Activated naive CD4-positive, alpha-beta T cell (primary cell): ENCODE results near the gene FBLN1.
"Not testable (repeated sequence)": the region's sequence is repeated elsewhere in the genome, so short reads cannot be mapped to it uniquely, and the experiment has no call there.

ENCODE experiments used
- DNase-seq, 4 experiments: peaks; one replicate each; lab custom pipeline; 2025; lab: John Stamatoyannopoulos, UW

The FBLN1 gene

DNA sequence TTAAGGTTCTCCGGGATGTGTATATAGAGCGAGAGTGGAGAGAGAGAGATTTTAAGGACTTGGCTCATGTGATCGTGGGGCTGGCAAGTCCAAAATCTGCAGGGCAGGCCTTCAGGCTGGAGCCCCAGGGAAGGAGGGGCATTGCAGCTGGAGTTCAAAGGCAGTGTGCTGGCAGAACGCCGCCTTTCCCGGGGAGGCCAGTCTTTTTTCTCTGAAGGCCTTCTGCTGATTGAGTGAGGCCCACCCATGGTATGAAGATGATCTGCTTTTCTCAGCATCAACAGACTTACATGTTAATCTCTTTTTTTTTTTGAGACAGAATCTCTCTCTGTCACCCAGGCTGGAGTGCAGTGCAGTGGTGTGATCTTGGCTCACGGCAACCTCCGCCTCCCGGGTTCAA is 25.4 kb downstream of the FBLN1 start:
- DNase-seq: no peak

DNA sequence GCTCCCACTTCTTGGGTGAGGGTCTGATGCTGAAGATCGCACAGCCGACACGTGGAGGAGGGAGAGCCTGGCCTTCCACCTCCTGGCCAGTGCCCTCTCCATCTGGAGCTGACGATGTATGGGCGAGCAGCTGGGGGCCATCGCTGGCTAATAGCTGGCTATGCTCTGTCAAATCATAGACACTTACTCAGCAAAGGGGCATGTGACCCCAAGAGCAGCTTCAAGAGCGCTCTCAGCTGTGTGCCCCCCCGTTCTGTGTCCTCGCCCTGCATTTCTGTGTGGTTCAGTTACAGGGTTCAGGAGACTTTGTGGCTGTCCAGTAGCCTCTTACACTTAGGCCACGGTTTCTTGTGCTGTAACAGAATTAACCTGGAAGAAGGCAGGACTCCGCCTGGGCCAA is 26.4 kb downstream of the FBLN1 start:
- no peak for DNase-seq

DNA sequence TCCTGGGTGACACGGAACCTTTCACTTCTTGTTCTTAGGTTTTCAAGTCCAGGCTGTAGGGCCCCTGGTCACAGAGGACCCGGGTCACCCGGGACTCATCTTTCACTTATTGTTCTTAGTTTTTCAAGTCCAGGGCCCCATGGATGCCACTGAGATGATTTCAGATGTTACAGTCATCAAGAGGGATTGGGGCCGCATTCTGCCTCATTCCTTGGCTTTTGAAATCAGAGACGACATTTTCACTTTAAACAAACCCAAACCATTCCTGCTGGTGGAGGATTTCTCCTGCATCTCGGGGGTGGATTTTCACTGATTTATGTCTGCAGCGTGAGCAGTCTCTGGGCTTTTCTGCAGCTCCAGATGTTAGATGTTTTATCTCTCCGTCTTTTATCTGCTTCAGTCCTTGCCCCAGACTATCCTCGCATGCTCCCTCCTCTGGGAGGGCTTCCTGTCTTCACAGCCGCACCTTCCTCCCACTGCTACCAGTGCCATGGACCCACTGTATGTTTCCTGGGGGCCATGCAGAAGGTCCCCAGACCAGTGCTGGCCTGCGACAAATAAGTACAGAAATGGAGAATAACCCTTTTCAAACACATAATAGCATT is 27.4 kb downstream of the FBLN1 start:
- no peak for DNase-seq

DNA sequence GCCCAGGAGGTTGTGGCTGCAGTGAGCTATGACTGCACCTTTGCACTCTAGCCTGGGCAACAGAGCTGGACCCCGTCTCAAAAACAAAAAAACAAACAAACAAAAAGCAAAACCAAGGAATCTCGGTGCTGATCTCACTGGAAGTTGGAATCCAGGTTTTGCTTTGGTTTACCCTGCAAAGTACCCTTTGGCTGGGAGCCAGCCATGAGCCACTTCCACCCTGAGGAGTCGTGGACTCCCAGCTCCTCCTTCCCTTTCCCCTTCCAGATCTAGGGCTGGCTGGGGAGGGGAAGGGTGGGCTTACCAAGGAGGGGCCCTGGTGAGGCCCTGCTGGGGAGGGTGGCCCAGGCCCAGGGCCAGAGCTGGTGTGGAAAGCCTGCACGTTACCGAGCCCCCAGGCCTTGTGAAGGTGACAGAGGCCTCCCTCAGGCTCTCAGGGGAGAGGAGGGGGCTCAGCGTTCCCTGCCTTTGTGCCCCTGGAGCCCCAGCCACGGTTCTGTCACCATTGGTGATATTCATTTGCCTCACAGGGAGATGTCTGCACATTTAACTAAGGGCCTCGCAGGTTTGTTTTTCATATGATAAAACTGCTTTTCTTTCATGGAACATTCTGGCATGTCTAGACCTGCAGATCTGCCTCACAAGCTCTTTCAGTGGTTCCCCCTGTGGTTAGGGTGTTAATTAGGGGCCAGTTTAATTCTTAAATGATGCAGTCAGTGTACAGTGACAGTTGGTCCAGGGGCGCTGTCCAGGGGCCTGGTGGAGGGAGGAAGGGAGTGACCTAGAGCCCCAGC is 29.0 kb downstream of the FBLN1 start:
- DNase-seq: no peak

DNA sequence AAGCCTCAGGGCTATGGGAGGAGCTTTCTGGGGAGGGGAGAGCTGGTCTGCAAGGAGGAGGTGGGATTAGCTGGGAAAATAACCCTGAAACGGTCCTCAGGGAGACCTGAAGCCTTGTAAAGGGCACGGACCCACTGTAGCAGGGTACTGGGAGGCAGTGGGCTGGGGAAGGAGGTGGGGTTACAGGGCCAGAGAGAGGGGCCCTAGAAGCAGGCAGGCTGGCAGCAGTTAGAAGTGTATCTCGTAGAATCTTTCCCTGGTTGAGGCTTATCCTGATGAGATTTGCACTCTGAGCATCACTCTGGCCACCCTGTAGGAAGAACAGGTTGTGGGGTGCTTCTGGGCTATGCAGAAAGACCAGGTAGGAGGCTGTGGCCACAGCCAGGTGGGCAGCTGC is 29.6 kb downstream of the FBLN1 start:
- no peak for DNase-seq

DNA sequence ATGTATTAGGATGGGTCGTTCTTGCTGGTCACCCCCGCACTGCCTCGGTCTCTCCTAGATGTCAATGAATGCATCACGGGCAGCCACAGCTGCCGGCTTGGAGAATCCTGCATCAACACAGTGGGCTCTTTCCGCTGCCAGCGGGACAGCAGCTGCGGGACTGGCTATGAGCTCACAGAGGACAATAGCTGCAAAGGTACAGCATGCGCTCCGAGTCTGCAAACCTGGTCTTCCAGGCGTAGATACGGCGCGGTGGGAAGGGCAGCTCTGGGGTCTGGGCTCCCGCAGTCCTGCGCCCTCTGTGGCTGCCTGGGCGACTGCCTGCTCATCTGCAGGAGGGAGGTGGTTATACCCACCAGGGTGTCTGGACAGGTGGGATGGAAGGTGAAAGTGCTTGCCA is 31.0 kb downstream of the FBLN1 start:
- no peak for DNase-seq

DNA sequence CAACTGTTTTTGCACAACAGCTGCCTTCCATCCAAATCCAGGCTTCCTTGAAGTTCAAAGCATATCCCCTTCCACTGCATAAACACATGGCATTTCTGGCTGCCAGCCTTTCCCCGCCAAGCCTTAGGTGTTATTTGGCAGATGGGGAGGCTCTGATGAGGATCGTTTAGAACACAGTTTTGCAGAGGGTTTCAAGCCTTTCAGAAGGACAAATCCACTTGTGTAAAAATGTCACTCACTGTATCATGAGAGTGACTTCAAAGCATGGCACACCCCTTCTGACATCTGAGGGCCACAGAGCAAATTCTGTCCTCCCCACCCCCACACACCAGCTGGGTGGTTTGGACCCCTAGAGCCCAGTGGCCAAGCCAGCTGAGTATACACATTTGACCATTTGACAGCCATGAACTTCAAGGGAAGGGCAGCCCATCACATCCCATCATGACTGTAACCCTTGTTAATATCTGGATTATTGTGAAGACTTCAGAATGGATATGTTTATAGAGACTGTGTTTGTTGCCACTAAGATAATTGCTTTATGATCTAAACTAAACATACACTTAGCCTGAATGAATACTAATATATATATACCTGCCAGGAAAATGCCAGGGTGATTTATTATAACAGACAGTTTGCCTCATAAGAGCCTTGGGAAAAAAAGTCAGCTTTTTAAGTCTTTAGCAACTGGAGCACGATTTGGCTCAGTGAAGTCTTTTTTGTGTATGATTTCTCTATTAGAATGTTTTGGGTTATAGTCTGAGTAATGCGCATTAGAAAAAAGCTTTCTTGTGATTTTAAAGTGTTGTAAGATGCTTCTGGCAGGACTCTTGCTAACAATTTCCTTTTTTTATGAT is 31.9 kb downstream of the FBLN1 start:
- DNase-seq: no peak

DNA sequence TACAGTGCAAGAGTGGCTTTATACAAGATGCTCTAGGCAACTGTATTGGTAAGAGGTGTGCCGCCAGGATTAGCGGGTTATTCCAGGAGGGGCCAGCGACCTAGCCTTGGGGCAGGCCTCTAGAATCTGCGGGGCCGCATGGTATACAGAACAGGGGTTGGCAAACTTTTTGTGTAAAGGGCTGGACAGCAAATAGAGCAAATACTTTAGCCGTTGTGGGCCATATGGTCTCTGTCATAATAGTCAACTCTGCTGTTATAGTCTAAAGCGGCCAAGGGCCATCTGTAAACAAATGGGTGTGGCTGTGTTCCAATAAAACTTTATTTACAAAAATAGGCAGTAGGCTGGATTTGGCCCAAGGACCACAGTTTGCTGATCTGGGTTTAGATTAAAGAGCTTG is 32.6 kb downstream of the FBLN1 start:
- DNase-seq: no peak

DNA sequence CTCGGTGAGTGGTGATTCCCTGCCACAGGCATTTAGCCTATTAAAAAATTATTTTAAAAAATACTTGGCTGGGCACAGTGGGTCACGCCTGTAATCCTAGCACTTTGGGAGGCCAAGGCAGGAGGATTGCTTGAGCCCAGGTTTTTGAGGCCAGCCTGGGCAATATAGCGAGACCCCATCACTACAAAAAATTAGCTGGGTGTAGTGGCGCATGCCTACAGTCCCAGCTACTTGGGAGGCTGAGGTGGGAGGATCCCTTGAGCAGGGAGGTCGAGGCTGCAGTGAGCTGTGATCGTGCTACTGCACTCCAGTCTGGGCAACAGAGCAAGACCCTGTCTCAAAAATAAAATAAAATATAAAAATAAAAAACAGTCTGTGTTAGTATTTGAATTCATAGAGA is 33.2 kb downstream of the FBLN1 start:
- not testable (repeated sequence) for DNase-seq

DNA sequence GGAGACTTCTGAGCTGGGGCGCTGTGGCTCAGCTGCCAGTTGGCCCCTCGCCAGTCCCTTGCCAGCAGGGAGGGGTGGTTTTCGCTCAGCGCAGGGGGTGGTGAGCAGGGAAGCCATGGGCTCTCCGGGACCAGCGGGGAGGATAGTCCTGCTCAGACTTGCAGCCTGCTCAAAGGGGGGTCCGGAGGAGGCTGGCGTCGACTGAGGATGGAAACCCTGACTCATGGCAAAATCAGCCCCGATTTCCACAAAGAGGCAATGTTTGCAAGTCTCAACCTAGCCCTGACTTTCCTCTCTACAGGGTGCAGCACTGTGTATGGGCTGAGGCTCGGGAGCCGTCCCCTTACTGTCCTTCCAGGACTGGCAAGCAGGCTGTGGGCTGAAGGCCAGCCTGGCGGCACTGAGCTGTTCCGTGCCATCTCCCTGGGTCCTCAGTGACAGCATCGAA is 35.1 kb downstream of the FBLN1 start:
- no peak for DNase-seq

DNA sequence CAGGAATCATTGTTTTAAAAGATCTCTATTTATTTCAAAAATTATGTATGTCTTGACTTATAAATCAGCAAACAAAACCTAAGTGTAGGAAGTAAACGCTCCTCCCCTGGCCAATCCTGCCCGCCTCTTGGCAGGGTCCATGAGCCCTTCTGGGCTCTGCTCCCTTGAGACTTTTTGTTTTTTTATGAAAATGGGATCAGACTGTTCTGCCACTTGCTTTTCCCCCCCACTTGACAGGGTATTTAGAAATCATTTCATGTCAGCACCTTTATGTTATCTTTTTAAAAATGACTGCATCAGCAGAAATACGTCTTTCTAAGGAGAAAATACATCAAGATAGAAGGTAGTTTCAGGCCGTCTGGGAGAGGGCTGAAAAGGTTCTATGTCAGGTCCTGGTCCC is 35.6 kb downstream of the FBLN1 start:
- no peak for DNase-seq

DNA sequence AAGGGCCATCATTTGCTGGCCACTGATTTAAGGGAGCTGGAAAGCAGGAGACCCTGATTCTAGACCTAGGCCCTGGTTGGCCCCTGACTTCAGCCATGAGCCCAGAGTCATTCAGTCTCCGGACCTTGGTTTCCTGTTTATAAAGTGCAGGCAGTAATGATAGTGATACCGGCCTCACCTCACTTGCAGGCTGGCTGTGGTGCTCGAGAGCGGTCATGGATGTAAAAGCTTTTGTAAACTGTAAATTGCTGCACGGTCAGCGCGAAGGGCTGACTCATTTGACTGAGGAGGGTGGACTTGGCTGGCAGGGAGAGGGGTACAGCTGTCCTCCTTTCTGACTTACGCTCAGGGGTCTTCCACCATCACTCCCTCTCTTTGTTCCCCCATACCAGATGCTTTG is 37.4 kb downstream of the FBLN1 start:
- DNase-seq: no peak

DNA sequence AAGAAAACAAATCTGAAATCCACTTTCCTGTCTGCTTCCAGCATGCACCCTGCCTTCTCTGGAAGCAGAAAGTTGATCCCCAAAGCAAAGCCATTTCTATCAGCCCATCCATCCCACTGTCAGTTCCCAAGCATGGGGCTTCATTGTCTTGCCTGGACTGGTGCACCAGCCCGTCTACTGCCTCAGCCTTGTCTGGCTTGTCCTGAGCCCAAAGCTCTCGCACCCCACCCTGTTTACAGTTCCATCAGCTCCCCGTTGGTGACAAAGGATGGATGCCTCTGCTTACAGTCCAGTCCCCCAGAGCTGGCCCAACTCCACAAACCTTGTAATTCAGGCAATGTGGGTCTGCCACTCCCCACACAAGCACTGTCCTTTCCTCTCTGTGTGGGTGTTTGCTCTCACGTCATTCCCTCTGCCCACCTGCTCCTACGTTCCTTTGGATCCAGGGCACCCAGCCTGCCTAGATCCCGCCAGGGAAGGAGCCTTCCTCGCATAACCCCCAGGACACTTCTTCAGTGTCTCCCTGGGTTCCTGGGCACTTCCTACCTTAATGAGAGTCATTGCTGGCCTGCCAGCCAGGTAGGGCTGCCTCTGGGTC is 38.8 kb downstream of the FBLN1 start:
- no peak for DNase-seq

DNA sequence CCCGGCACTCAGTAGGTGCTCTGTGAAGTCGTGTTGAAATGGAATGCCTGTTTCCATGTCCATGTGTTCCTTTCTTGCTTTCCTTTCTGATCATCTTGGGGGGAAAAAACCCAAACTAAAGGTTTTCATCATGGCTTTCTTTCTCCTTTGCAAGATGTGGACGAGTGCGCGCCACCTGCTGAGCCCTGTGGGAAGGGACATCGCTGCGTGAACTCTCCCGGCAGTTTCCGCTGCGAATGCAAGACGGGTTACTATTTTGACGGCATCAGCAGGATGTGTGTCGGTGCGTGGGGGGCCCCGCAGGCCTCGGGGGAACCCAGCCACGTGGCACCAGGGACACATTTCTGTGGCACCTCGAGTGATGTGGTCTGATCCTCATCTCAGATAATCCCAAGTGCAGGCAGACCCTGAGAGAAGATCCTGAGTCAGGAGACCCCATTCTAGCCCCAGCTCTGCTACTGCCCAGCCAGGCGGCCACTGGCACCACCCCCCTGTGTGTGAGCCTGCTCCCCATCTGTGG is 39.4 kb downstream of the FBLN1 start:
- no peak for DNase-seq

DNA sequence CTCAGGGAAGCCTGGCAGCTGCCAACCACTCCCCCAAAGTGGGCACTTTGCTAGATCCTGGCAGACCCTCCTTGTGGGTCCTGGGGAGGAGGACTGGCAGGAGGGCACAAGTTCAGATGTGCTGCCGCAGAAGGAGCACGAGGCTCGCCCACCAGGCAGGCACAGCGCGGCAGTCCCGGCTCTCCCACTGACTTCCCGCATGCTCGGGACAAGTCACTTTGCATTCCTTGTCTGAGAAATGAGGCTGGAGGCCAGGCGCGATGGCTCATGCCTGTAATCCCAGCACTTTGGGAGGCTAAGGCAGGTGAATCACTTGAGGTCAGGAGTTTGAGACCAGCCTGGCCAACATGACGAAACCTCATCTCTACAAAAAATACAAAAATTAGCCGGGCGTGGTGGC is 40.1 kb downstream of the FBLN1 start:
- not testable (repeated sequence) for DNase-seq

DNA sequence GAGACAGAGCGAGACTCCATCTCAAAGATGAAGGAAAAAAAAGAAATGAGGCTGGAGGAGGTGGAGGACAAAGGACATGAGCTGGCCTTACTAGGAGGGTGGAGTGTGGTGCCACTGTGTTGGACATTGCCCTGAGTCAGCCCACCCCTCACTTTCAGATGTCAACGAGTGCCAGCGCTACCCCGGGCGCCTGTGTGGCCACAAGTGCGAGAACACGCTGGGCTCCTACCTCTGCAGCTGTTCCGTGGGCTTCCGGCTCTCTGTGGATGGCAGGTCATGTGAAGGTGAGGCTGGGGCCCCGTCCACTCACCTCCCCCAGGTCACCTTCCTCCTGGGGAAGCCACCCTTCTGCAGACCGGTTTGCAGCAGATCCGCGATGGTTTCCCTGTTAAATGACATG is 40.6 kb downstream of the FBLN1 start:
- DNase-seq: no peak

DNA sequence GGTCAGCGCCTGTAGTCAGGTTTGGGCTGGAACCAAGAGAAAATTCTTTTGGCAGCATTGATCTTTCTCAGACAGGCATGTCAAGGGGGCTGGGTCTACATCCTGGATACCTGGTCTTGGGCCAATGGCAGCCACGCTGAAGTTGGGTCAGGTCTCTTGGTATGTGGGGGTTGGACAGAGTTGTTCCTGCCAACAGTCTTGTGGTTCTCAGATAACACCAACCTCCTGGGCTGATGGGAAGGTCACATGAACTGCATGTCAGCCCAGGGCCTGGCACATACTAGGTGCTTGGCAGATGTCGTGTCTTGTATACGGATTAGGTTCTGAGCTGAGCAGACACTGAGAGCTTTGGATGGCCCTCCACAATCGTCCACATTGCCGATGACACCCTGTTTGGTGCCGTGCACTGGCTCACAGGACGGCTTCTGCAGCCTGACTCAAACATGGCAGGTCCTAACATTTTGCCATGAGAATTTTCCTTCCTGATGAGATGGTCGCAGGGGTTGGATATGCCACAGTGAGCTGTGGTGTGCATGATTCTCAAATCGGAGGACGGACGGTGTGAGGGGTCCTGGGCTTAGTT is 42.0 kb downstream of the FBLN1 start:
- DNase-seq: no peak

DNA sequence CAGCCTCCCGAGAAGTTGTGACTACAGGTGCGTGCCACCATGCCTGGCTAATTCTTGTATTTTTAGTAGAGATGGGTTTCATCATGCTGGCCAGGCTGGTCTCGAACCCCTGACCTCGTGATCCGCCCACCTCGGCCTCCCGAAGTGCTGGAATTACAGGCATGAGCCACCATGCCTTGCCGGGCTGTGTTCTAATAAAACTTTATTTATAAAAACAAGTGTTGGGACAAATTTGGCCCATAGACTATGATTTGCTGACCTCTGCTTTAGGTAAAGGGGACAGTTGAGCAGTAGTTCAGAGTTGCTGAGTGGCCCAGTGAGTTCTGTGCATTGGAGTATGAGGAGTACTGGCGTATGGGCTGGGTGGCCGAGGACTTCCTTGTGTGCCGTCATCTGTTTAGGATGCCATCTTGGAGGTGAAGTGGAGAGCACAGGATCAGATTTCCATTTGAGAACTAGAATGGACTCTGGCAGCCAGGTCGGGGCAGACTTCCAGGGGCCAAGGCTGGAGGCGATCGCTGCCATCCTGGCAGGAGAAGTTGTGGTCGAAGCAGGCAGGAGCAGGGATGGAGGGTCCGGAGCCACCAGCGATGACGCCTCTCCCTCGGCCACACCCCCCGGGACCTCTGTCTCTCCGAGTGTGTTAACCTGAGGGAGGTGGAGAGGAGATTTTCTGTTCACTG is 43.8 kb downstream of the FBLN1 start:
- DNase-seq: no peak

DNA sequence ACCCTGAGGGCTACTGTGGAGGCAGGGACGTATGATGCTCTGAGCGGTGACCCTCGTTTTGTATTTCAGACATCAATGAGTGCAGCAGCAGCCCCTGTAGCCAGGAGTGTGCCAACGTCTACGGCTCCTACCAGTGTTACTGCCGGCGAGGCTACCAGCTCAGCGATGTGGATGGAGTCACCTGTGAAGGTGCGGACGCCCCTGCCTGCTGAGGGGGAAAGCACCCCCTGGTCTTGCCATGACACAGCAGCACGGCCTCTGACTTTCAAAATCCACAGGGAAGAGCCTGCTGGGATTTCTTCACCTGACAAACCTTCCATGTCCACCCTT is 44.3 kb downstream of the FBLN1 start:
- DNase-seq: no peak

DNA sequence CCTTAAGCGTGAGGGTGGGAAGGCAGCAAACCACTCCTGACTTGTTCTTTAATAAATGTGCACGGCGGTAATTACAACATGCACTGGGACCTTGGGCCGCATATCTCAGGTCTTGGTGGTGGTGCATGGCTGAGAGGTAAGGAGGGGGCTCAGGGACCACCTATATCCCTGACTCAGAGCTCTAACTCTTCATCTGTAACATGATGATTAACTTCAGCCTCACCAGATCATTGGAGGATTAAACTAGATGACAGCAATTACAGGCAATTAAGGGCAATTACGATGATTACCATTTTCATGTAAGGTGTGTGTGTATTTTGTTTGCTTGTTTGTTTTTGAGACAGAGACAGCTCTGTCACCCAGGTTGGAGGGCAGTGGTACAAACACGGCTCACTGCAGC is 45.0 kb downstream of the FBLN1 start:
- no peak for DNase-seq

DNA sequence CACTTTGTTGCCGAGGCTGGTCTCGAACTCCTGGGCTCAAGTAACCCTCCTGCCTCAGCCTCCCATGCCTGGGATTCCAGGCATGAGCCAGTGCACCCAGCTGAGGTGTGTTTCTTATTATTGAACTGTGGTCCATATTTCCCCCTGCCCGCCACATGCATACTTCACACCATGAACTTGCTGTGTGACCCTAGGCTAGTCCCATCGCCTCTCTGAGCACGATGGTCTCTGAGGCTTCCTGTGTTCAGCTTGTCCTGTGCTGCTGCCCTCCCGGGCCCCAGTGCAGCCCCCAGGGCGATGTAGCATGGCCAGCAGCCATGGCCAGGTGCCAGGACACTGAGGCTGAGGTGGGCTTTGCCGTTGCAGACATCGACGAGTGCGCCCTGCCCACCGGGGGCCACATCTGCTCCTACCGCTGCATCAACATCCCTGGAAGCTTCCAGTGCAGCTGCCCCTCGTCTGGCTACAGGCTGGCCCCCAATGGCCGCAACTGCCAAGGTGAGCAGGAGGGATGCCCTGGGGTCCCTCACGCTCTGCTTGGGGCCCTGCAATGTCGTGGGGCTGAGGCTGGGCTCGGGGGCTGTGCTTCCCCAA is 45.7 kb downstream of the FBLN1 start:
- no peak for DNase-seq
